GM19372 (cell line): ENCODE results near the gene DIAPH3.
A peak's percentile ranks its signal among the peaks of the same experiment; 100 is the strongest.

Source experiments
- ATAC-seq: cut with Tn5 transposase; IDR thresholded peaks from one replicate; pipeline ENCODE4 v1.9.1; 2021; ENCODE audit warnings: mild to moderate bottlenecking, low read depth, moderate library complexity; ENCODE audit not compliant: unreplicated experiment

DIAPH3 gene

GRCh38 chr13:59801107-59801880, 362.4 kb downstream of the DIAPH3 start:
- no peak for ATAC-seq

- no peak for ATAC-seq
Observed at GRCh38 chr13:59793107-59793506, 370.6 kb downstream of the DIAPH3 start.

DNA sequence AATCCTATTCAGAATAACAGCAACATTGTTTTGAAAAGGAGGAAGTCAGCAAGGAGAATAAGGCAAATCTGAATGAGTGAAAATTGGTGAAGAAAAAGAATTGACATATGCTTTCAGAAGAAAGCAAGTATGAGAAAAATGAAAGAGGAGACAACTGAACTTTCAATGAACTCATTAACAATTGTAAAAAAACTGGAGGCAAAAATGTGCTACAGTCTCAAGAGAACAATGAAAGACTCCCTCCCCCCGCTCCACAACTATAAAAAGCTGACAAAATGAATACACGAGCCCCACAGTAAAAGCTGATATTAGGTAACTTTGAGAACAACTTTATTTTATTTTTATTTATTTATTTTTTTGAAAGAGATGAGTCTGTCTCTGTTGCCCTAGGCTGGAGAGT, 373.1 kb downstream of the DIAPH3 start:
- ATAC-seq = no peak

- ATAC-seq = no peak
Observed at GRCh38 chr13:59789558-59789957, 374.2 kb downstream of the DIAPH3 start.

DNA sequence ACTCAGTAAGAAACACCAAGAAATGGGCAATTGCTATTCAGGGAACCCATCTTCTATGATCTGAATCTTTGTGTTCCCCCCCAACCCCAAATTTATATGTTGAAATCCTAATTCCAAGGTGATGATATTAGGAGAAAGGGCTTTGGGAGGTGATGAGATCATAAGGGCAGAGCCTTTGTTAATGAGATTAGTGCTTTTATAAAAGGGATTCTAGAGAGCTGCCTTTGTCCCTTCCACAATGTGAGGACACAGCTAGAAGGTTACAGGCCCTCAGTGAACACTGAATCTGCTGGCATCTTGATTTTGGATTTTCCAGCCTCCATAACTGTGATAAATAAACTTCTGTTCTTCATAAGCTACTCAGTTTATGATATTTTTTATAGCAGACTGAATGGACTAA, 376.0 kb downstream of the DIAPH3 start:
- ATAC-seq = no peak

DNA sequence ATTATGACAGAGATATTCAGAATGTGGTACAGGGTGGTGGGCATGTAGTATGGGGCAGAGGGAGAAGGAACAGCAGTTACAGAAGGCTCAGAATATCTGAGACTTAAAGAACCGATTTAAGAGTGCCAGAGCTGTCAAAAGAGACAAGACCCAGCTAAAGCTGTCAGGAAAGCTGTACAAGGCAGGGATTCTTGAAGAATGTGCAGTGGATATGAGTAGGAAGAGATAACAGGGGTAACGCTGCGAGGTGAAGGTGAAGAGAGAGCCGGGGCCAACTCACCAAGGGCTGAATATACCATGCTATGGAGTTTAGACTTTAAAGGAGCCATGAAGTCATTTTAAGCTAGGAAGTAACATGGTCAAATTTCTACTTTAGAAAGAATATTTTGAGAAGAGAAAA, 381.0 kb downstream of the DIAPH3 start:
- ATAC-seq = no peak

- no peak for ATAC-seq
Observed at GRCh38 chr13:59780058-59780457, 383.7 kb downstream of the DIAPH3 start.

- ATAC-seq = no peak
Observed at GRCh38 chr13:59776924-59777690, 386.6 kb downstream of the DIAPH3 start.

DNA sequence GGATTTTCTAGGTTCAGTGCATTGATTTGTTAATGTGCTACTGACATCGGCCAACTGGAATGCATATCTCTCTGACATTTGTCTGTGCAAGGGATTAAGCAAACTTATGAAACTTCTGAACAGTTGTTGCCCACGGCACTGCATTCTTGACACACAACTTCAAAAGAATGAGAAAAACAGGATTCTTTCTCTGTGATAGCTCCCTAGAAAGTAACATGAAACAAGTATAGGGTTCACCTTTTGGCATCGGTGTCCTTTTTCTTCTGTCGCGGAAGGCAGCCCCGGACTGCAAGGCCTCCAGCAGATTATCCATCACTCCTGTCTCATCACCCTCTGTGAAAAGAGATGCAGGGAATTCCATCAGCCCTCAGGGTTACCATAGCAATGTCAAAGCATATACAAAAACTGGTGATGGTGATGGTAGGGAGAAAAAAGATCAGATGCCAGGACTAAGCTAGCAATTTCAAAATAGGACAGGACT, 389.2 kb downstream of the DIAPH3 start:
- ATAC-seq = no peak

GRCh38 chr13:59771272-59771671, 392.5 kb downstream of the DIAPH3 start:
- ATAC-seq = no peak

DNA sequence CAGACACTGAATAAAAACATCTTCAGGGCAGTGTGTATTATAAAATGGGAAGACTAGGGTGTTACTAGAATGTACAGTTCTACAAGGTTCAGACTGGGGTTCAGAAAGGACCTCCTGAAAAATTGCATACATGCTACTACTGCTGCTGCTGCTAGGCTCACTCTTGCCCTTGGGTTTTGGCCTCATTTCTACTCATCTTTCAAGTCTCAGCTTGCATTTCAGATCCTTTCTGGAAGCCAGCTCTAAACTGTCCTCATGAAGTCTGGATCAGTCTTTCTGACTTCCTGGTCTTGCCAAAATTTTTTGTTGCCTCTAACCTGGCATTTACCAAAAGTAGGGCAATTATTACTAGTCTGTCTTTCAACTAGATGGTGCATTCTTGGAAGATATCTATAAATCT, 393.3 kb downstream of the DIAPH3 start:
- ATAC-seq = no peak

DNA sequence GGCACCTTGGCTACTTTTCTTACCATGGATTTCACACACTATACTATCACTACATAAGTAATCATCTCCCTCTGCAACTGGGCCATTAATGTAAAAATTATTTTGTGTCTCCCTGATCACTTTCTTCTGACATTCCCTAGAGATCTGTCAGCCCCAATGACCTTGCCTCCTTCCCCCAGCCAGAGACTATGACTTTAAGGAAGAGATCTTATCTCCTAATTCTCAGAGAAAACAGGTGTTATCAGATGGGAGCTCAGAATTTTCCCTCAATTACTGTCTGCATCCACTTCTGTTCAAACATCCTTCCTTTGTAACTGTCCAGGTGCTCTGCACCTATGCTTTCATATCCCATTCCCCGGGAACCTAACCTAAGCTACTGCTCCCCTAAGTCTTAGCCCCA, 397.5 kb downstream of the DIAPH3 start:
- no peak for ATAC-seq

GRCh38 chr13:59755632-59756290, 408.0 kb downstream of the DIAPH3 start:
- no peak for ATAC-seq

DNA sequence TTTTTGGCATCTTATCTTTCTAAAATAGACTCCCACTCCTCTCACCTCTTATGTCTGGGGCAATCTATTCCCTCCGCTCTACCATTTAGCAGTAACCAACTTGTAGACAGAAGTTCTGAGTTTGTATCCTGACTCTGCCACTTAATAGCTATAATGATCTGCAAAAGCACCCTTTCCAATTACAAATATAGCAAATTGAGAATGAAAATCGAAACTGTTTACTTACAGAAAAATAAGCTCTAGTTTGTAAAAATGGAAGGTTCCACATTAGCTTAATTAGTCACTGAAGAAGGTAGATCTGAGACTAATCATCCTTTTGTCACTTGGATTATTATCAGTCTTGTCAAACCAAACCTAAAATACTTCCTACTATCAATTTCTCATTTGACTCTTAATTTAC, 409.3 kb downstream of the DIAPH3 start:
- ATAC-seq = no peak

- no peak for ATAC-seq
Observed at GRCh38 chr13:59750860-59751259, 412.9 kb downstream of the DIAPH3 start.

- no peak for ATAC-seq
Observed at GRCh38 chr13:59748046-59748445, 415.7 kb downstream of the DIAPH3 start.

- no peak for ATAC-seq
Observed at GRCh38 chr13:59747529-59747928, 416.2 kb downstream of the DIAPH3 start.

DNA sequence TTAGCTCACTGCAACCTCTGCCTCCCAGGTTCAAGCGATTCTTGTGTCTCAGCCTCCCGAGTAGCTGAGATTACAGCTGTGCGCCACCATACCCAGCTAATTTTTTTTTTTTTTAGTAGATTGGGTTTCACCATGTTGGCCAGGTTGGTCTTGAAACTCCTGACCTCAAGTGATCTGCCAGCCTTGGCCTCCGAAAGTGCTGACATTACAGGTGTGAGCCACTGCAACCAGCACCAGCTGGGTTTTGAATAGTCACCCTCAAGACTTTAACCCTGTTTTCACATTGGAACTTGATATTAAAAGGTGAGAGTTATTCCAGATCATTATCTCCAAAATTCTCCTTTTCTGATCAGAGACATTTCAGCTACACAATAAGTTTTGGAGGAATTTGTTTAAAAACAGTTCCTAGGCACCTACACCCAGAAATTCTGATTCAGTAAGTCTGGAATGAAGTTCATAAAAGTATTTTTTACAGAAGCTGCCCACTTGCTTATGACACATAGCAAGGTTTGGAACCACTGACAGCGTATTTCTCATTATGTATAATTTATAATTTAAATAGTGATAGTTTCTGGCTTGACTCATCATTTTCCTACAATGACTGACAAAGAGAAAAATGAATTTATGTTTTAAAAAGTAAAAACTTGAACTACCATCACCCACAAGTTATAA, 417.3 kb downstream of the DIAPH3 start:
- ATAC-seq = no peak

GRCh38 chr13:59745392-59745788, 418.3 kb downstream of the DIAPH3 start:
- ATAC-seq = no peak

GRCh38 chr13:59744747-59745391, 418.9 kb downstream of the DIAPH3 start:
- ATAC-seq = peak; percentile 57
